ENCODE data around the gene IPO5. TPM values are rescaled to one million over a fixed set of nuclear protein-coding genes. Genes with fewer than 3 reads are reported as not detected.

The IPO5 gene
- total RNA-seq: 302 TPM

- FAIRE-seq: no peak
These were observed at the start of gene IPO5 for GRCh38 chr13:97953376-97953970. Gene IPO5, plus strand, starts transcription at chr13:97953675. Its CDS starts 23,022 bp downstream, at chr13:97976697.

GRCh38 chr13:97904059-97904458 is 49.4 kb upstream of the IPO5 start:
- no peak for FAIRE-seq
- no peak for DNase-seq (ENCODE audit: low spot score in 2 of 2)

More at GRCh38 chr13:97953376-97953970, at the start of gene IPO5:
- DNase-seq (ENCODE audit: low spot score in 2 of 2): no peak

DNA sequence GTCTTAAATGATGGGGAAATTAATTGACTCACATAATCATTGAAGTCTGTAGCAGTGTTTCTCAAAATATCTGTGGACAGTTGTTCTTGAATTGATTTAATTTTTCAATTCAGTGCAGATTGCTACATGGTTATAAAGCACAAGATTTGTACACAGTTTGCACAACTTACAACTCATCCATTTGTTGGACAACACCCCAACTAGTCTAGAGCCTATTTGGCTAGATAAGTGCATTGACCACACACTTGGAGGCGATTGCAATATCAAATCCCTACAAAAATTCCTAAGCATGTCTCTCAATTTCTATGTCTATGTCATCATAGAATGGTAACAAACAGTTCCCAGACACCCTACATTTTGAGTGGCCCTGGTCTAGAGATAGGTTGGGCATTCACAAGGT is 48.0 kb upstream of the IPO5 start:
- DNase-seq (ENCODE audit: low spot score in 2 of 2) (no peak), FAIRE-seq (no peak)

DNA sequence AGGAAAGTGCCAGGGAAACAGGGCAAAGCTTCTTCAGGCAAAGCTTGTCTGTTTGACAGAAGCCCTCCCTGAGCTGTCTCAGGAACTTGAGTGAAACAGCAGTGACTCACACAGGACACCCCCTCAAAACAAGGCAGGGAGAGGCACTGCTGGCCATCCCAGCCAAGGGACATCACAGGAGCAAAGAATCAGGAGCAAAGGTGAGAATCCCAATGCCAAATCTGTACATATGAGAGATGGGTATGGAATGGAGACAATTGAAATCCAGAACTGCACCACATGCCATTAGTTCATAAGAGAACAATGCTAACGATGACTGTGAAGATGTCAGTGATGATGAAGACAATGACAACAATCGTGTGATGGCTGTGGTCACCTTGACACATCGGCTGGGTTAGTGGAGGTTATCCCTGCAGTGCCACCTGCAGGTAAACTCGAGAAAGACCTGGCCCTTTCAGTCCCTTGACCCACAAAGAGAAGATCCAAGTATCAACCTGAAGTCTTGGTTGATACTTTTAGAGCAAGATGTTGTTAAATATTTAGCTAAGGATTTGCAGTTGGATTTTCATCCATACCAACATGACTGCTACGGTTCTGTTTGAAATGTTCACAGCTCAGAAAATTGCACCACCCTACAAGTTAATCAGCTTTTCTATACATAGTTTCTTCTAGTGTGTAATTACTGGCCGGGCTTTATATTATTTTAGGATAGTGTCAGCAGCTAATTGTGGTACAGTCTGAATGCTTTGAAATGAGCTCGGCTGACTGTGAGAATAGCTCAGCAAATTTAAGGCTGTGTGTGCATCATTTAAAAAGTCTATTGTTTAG is 42.0 kb upstream of the IPO5 start:
- no peak for FAIRE-seq
- DNase-seq (ENCODE audit: low spot score in 2 of 2): no peak

DNA sequence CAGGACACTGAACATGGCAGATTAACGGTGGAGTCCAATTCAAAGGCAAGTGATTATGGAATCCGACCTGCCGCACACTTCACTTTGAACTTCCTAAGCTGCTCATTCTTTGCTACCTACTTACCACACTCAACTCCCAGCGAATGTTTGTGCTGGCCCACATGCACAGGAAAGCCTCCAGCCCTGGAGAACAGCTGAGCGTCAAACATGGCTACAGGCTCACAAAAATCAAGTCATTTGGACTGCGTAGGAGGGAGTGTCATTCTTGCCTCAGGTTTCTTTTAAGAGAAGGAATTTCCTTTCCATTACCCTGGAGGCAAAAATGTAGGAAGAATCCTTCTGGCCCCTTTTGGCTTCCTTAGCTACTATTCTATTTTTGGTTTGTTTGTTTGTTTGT is 41.3 kb upstream of the IPO5 start:
- FAIRE-seq (no peak), DNase-seq (ENCODE audit: low spot score in 2 of 2) (no peak)

DNA sequence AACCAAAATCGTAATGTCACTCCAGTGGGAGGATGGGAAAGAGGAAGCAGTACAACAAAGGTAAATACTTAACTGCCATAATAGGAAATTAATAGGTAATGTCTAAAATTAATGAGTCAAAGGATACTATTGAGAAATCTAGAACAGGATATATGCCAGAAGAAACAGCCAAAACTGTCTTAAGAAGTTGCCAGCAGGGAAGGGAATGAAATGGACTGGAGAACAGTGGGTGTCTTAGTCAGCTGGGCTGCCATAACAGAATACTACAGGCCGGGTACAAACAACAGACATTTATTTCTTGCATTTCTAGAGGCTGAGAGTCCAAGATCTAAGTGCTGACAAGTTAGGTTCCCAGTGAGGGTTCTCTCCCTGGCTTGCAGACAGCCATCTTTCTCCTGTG is 40.3 kb upstream of the IPO5 start:
- no peak for FAIRE-seq
- no peak for DNase-seq (ENCODE audit: low spot score in 2 of 2)

- DNase-seq (ENCODE audit: low spot score in 2 of 2) (no peak), FAIRE-seq (no peak)
These were observed 38.9 kb upstream of the IPO5 start for GRCh38 chr13:97914540-97914939.

GRCh38 chr13:97921176-97921816 is 32.2 kb upstream of the IPO5 start:
- no peak for DNase-seq (ENCODE audit: low spot score in 2 of 2)
- no peak for FAIRE-seq

DNA sequence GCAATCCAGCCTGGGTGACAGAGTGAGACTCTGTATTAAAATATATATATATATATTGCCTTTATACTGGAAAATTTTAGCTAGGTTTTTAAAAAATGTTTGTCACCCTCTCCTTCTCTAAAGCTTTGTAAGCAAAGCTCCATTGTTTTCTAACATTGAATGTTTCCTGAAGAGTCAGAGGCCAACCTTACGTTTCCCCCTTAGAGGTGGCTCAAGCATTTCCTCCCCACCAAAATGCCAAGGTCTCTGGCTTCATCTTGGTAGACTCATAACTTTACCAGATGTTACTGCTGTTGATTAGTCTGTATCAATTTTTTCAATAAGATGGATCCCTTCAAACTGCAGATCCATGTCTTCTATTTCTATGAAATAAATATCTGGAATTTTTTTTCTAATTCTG is 25.2 kb upstream of the IPO5 start:
- no peak for FAIRE-seq
- DNase-seq (ENCODE audit: low spot score in 2 of 2): no peak

DNA sequence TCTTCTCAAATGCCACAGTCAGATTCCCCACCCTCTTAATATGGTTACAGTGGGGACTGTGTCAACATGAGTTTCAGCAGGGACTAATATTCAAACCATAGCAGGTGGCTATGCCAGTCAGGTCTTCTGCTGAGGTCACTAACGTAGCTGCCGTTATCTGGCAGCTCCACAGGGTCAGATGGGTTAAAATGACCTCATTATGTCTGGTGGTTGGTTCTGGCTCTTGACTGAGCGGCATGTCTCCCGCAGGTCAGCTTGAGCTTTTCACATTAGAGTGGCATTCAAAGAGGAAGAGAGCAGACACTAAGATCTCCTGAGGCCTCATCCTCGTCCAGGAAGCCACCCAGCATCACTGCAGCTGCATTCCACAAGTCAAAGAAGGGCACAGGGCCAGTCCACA is 21.4 kb upstream of the IPO5 start:
- no peak for FAIRE-seq

GRCh38 chr13:97932647-97933046 is 20.8 kb upstream of the IPO5 start:
- DNase-seq (ENCODE audit: low spot score in 2 of 2) (no peak), FAIRE-seq (no peak)

More for the DNA sequence above, 21.4 kb upstream of the IPO5 start:
- no peak for DNase-seq (ENCODE audit: low spot score in 2 of 2)

DNA sequence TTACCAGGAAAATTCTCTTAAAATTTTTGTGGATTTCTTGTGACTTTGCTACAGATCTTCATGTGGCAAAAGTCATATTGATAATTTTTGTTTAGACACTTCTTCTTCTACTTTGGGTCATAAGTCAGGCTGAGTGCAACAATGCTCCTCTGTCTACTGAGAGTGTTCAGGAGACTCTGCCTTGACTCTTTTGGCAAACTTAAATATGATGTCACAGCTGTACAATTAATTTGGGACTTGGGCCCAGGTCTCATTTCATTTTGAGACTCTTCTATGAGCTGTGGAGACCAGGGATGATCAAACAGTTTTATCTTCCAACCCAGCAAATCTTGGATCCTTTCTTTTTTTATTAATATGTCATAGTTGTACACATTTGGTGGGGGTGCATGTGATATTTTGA is 19.7 kb upstream of the IPO5 start:
- no peak for FAIRE-seq
- DNase-seq (ENCODE audit: low spot score in 2 of 2): no peak

GRCh38 chr13:97934590-97934989 is 18.9 kb upstream of the IPO5 start:
- no peak for FAIRE-seq
- DNase-seq (ENCODE audit: low spot score in 2 of 2): no peak

- DNase-seq (ENCODE audit: low spot score in 2 of 2) (no peak), FAIRE-seq (no peak)
These were observed 18.4 kb upstream of the IPO5 start for GRCh38 chr13:97935071-97935470.

GRCh38 chr13:97936036-97936435 is 17.4 kb upstream of the IPO5 start:
- FAIRE-seq: no peak
- no peak for DNase-seq (ENCODE audit: low spot score in 2 of 2)

- FAIRE-seq: no peak
- DNase-seq (ENCODE audit: low spot score in 2 of 2): no peak
These were observed 14.6 kb upstream of the IPO5 start for GRCh38 chr13:97938706-97939475.

GRCh38 chr13:97944396-97945029 is 9.0 kb upstream of the IPO5 start:
- DNase-seq (ENCODE audit: low spot score in 2 of 2) (no peak), FAIRE-seq (no peak)

GRCh38 chr13:97945342-97945741 is 8.1 kb upstream of the IPO5 start:
- no peak for FAIRE-seq

DNA sequence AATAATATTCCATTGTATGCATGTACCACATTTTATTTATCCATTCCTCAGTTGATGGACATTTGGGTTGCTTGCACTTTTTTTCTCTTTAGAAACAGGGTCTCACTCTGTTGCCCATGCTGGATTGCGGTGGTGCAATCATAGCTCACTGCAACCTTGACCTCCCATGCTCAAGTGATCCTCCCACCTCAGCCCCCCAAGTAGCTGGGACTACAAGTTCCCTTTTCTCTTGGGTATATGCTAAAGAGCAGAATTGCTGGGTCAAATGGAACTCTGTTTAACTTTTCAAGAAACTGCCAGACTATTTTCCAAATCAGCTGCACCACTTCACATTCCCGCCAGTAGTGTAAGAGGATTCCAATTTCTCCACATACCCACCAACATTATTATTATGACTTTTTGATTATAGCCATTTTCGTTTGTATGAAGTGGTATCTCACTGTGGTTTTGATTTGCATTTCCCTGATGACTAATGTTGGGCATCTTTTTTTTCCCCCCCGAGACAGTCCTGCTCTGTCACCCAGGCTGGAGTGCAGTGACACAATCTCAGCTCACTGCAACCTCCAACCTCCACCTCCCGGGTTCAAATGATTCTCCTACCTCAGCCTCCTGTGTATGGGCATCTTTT is 7.6 kb upstream of the IPO5 start:
- no peak for DNase-seq (ENCODE audit: low spot score in 2 of 2)
- no peak for FAIRE-seq

More at GRCh38 chr13:97945342-97945741, 8.1 kb upstream of the IPO5 start:
- no peak for DNase-seq (ENCODE audit: low spot score in 2 of 2)

All from frontal cortex (tissue), 4 donors.